IPS-18a (cell line): ENCODE data around the gene TTF2.

Experiments
- H3K27ac ChIP-seq: one replicate; pipeline ENCODE4 v1.5.1; 2013; ENCODE audit warnings: low read length
- H3K27me3 ChIP-seq: one replicate; pipeline ENCODE4 v1.6.1; 2013; ENCODE audit warnings: mild to moderate bottlenecking, low read length; ENCODE audit not compliant: control insufficient read depth, insufficient read depth
- H3K36me3 ChIP-seq: one replicate; pipeline ENCODE4 v1.6.1; 2013; ENCODE audit warnings: low read depth, low read length; ENCODE audit not compliant: control insufficient read depth
- H3K4me1 ChIP-seq: one replicate; pipeline ENCODE4 v1.6.1; 2013; ENCODE audit warnings: low read depth, low read length; ENCODE audit not compliant: control insufficient read depth
- H3K4me3 ChIP-seq: one replicate; pipeline ENCODE4 v1.5.1; 2013; ENCODE audit warnings: low read length
- H3K9ac ChIP-seq: one replicate; pipeline ENCODE4 v1.6.1; 2013; ENCODE audit warnings: mild to moderate bottlenecking, low read length, moderate library complexity
- H3K9me3 ChIP-seq: one replicate; pipeline ENCODE4 v1.6.1; 2013; ENCODE audit warnings: low read depth, low read length; ENCODE audit not compliant: control insufficient read depth

TTF2 gene

GRCh38 chr1:117122330-117123025 is 62.4 kb downstream of the TTF2 start:
- Histone ChIP-seq H3K9me3 (no peaks in the 10 kb centered on the region), H3K27ac (no peak overlapping the region), H3K27me3 (no peaks in the 10 kb centered on the region), H3K36me3 (peaks cover 4% of the 10 kb centered on the region), H3K4me3 (peak overlapping the region; percentile 67), H3K4me1 (peaks cover 9% of the 10 kb centered on the region), H3K9ac (peak overlapping the region; percentile 56)

- Histone ChIP-seq H3K9ac (no peak overlapping the region), H3K36me3 (no peaks in the 10 kb centered on the region), H3K27ac (no peak overlapping the region), H3K9me3 (no peaks in the 10 kb centered on the region), H3K4me3 (no peak overlapping the region), H3K27me3 (no peaks in the 10 kb centered on the region), H3K4me1 (peaks cover 12% of the 10 kb centered on the region)
Observed at GRCh38 chr1:117123274-117123673, 63.1 kb downstream of the TTF2 start.

- Histone ChIP-seq H3K27me3 (no peaks in the 10 kb centered on the region), H3K9ac (no peak overlapping the region), H3K36me3 (no peaks in the 10 kb centered on the region), H3K9me3 (no peaks in the 10 kb centered on the region), H3K4me3 (no peak overlapping the region), H3K27ac (no peak overlapping the region), H3K4me1 (peaks cover 18% of the 10 kb centered on the region)
Observed at GRCh38 chr1:117124661-117125060, 64.5 kb downstream of the TTF2 start.

GRCh38 chr1:117127795-117128194 is 67.7 kb downstream of the TTF2 start:
- H3K4me1 ChIP-seq, result peaks cover 9% of the 10 kb centered on the region
- H3K9me3 ChIP-seq, result no peaks in the 10 kb centered on the region
- no peaks in the 10 kb centered on the region for H3K36me3 ChIP-seq
- H3K4me3 ChIP-seq, result no peak overlapping the region
- H3K27ac ChIP-seq, result no peak overlapping the region
- no peaks in the 10 kb centered on the region for H3K27me3 ChIP-seq
- H3K9ac ChIP-seq, result no peak overlapping the region

GRCh38 chr1:117128323-117129079 is 68.4 kb downstream of the TTF2 start:
- Histone ChIP-seq H3K4me3 (no peak overlapping the region), H3K36me3 (no peaks in the 10 kb centered on the region), H3K9ac (no peak overlapping the region), H3K27me3 (no peaks in the 10 kb centered on the region), H3K9me3 (no peaks in the 10 kb centered on the region), H3K4me1 (peaks cover 9% of the 10 kb centered on the region), H3K27ac (no peak overlapping the region)

GRCh38 chr1:117130526-117130925 is 70.4 kb downstream of the TTF2 start:
- Histone ChIP-seq H3K4me3 (no peak overlapping the region), H3K36me3 (no peaks in the 10 kb centered on the region), H3K4me1 (peaks cover 22% of the 10 kb centered on the region), H3K9ac (no peak overlapping the region), H3K9me3 (no peaks in the 10 kb centered on the region), H3K27ac (no peak overlapping the region), H3K27me3 (no peaks in the 10 kb centered on the region)

GRCh38 chr1:117135329-117135728 is 75.2 kb downstream of the TTF2 start:
- peak overlapping the region; percentile 22 for H3K4me3 ChIP-seq

GRCh38 chr1:117136749-117137148 is 76.6 kb downstream of the TTF2 start:
- no peak overlapping the region for H3K9ac ChIP-seq

More at GRCh38 chr1:117135329-117135728, 75.2 kb downstream of the TTF2 start:
- Histone ChIP-seq H3K4me1 (peaks cover 32% of the 10 kb centered on the region), H3K9ac (peak overlapping the region; percentile 16), H3K9me3 (no peaks in the 10 kb centered on the region), H3K27me3 (no peaks in the 10 kb centered on the region), H3K36me3 (no peaks in the 10 kb centered on the region), H3K27ac (no peak overlapping the region)

GRCh38 chr1:117137281-117137855 is 77.2 kb downstream of the TTF2 start:
- Histone ChIP-seq H3K9ac (no peak overlapping the region), H3K27ac (no peak overlapping the region), H3K27me3 (no peaks in the 10 kb centered on the region), H3K4me1 (peaks cover 32% of the 10 kb centered on the region), H3K4me3 (no peak overlapping the region), H3K36me3 (no peaks in the 10 kb centered on the region), H3K9me3 (no peaks in the 10 kb centered on the region)

More at GRCh38 chr1:117136749-117137148, 76.6 kb downstream of the TTF2 start:
- Histone ChIP-seq H3K27ac (no peak overlapping the region), H3K27me3 (no peaks in the 10 kb centered on the region), H3K9me3 (no peaks in the 10 kb centered on the region), H3K36me3 (no peaks in the 10 kb centered on the region), H3K4me1 (peaks cover 32% of the 10 kb centered on the region), H3K4me3 (no peak overlapping the region)

GRCh38 chr1:117138106-117138505 is 78.0 kb downstream of the TTF2 start:
- H3K4me3 ChIP-seq, result no peak overlapping the region
- no peaks in the 10 kb centered on the region for H3K27me3 ChIP-seq
- H3K4me1 ChIP-seq, result peaks cover 32% of the 10 kb centered on the region
- H3K36me3 ChIP-seq, result no peaks in the 10 kb centered on the region
- H3K27ac ChIP-seq, result no peak overlapping the region
- no peak overlapping the region for H3K9ac ChIP-seq
- no peaks in the 10 kb centered on the region for H3K9me3 ChIP-seq

- Histone ChIP-seq H3K4me1 (peaks cover 32% of the 10 kb centered on the region), H3K27ac (no peak overlapping the region), H3K27me3 (no peaks in the 10 kb centered on the region), H3K36me3 (no peaks in the 10 kb centered on the region), H3K4me3 (no peak overlapping the region), H3K9ac (no peak overlapping the region), H3K9me3 (no peaks in the 10 kb centered on the region)
Observed at GRCh38 chr1:117138561-117138960, 78.4 kb downstream of the TTF2 start.
